ENCODE data around the gene TRPM8.

- TF ChIP-seq ZFP3 (CRISPR knock-in tag; IDR thresholded peaks at IDR 0.05) (no peak), ZC3H10 (CRISPR knock-in tag; IDR thresholded peaks at IDR 0.05) (no peak), CSRNP3 (CRISPR knock-in tag; IDR thresholded peaks at IDR 0.05) (no peak), PPARA (CRISPR knock-in tag; IDR thresholded peaks at IDR 0.05; ENCODE audit: borderline replicate concordance) (no peak), ZFP30 (CRISPR knock-in tag; IDR thresholded peaks at IDR 0.05) (no peak), ISL1 (CRISPR knock-in tag; IDR thresholded peaks at IDR 0.05) (no peak), BACH2 (CRISPR knock-in tag; IDR thresholded peaks at IDR 0.05; ENCODE audit: borderline replicate concordance) (no peak), ARNTL (CRISPR knock-in tag; IDR thresholded peaks at IDR 0.05; ENCODE audit: borderline replicate concordance, low read depth) (no peak), TCF4 (CRISPR knock-in tag; IDR thresholded peaks at IDR 0.05; ENCODE audit: borderline replicate concordance) (no peak), TSHZ2 (CRISPR knock-in tag; IDR thresholded peaks at IDR 0.05) (no peak), CSDC2 (CRISPR knock-in tag; IDR thresholded peaks at IDR 0.05) (no peak), GLIS3 (CRISPR knock-in tag; IDR thresholded peaks at IDR 0.05) (no peak)
- TF ChIP-seq, protein P1, sequence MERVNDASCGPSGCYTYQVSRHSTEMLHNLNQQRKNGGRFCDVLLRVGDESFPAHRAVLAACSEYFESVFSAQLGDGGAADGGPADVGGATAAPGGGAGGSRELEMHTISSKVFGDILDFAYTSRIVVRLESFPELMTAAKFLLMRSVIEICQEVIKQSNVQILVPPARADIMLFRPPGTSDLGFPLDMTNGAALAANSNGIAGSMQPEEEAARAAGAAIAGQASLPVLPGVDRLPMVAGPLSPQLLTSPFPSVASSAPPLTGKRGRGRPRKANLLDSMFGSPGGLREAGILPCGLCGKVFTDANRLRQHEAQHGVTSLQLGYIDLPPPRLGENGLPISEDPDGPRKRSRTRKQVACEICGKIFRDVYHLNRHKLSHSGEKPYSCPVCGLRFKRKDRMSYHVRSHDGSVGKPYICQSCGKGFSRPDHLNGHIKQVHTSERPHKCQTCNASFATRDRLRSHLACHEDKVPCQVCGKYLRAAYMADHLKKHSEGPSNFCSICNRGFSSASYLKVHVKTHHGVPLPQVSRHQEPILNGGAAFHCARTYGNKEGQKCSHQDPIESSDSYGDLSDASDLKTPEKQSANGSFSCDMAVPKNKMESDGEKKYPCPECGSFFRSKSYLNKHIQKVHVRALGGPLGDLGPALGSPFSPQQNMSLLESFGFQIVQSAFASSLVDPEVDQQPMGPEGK (CRISPR knock-in tag; IDR thresholded peaks at IDR 0.05; ENCODE audit: borderline replicate concordance): no peak
- TF ChIP-seq, protein P2, sequence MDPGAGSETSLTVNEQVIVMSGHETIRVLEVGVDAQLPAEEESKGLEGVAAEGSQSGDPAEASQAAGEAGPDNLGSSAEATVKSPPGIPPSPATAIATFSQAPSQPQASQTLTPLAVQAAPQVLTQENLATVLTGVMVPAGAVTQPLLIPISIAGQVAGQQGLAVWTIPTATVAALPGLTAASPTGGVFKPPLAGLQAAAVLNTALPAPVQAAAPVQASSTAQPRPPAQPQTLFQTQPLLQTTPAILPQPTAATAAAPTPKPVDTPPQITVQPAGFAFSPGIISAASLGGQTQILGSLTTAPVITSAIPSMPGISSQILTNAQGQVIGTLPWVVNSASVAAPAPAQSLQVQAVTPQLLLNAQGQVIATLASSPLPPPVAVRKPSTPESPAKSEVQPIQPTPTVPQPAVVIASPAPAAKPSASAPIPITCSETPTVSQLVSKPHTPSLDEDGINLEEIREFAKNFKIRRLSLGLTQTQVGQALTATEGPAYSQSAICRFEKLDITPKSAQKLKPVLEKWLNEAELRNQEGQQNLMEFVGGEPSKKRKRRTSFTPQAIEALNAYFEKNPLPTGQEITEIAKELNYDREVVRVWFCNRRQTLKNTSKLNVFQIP (CRISPR knock-in tag; IDR thresholded peaks at IDR 0.05; ENCODE audit: borderline replicate concordance, low read depth): no peak
Measured at GRCh38 chr2:233919938-233920337, 2.8 kb downstream of the TRPM8 start.
